C4-2B (cell line): Measurements from ENCODE around the gene NIPAL3.

Experiments used
- ZFX ChIP-seq: fragments of 450-650 bp; IDR thresholded peaks from 2 replicates; pipeline ENCODE4 v1.6.1; 2017
- TF ChIP-seq, protein P1 (sequence below): fragments of 450-650 bp; conservative IDR thresholded peaks from 2 replicates; pipeline ENCODE4 v1.5.1; 2017; ENCODE audit warnings: mild to moderate bottlenecking

DNA sequence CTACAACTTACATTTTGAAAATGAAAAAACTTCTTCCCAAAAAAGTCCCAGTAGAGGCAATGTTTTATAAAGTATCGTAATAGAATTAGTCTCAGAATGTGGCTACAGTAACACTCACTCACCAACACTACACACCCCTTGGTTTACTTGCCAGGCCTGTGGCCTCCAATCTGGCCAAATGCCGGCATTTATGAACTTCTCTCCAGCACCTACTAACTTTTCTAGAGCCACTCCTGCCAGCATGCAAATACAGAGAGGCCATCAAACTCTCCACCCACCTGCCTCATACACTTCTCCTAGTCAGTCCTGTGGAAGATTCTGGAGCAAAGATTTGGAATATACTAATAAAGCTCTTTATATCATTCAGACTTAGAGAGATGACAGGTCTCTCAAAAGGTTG is 34.3 kb upstream of the NIPAL3 start:
- TF ChIP-seq, protein P1, sequence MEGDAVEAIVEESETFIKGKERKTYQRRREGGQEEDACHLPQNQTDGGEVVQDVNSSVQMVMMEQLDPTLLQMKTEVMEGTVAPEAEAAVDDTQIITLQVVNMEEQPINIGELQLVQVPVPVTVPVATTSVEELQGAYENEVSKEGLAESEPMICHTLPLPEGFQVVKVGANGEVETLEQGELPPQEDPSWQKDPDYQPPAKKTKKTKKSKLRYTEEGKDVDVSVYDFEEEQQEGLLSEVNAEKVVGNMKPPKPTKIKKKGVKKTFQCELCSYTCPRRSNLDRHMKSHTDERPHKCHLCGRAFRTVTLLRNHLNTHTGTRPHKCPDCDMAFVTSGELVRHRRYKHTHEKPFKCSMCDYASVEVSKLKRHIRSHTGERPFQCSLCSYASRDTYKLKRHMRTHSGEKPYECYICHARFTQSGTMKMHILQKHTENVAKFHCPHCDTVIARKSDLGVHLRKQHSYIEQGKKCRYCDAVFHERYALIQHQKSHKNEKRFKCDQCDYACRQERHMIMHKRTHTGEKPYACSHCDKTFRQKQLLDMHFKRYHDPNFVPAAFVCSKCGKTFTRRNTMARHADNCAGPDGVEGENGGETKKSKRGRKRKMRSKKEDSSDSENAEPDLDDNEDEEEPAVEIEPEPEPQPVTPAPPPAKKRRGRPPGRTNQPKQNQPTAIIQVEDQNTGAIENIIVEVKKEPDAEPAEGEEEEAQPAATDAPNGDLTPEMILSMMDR: no peak
- no peak for TF ChIP-seq ZFX
